OCI-LY1 (cell line): ENCODE data around the gene PTPRN2.

Source experiments
- H2AFZ ChIP-seq: fragments of 200-600 bp; sonication (generic), shearing (Covaris generic); 2 replicates; pipeline ENCODE4 v1.6.0; 2014; ENCODE audit warnings: antibody characterized with exemption, mild to moderate bottlenecking, low read length
- H3F3A ChIP-seq: fragments of 200-600 bp; sonication (generic), shearing (Covaris generic); 2 replicates; pipeline ENCODE4 v1.6.0; 2014; ENCODE audit warnings: mild to moderate bottlenecking, antibody characterized with exemption, low read length, moderate library complexity; ENCODE audit not compliant: insufficient read depth
- H3K27ac ChIP-seq: fragments of 200-600 bp; sonication (generic); 2 replicates; pipeline ENCODE4 v1.5.1; 2014; ENCODE audit warnings: low read length, mixed run types, mild to moderate bottlenecking, low read depth; ENCODE audit not compliant: poor library complexity, severe bottlenecking
- H3K27me3 ChIP-seq: fragments of 200-600 bp; sonication (generic); 2 replicates; pipeline ENCODE4 v1.6.0; 2014; ENCODE audit warnings: antibody characterized with exemption, mild to moderate bottlenecking, low read length, moderate library complexity; ENCODE audit not compliant: insufficient read depth
- H3K36me3 ChIP-seq: fragments of 200-600 bp; sonication (generic); 2 replicates; pipeline ENCODE4 v1.6.1; 2014; ENCODE audit warnings: mild to moderate bottlenecking, antibody characterized with exemption, low read length, moderate library complexity, mixed read lengths; ENCODE audit not compliant: insufficient read depth
- H3K4me1 ChIP-seq: fragments of 200-600 bp; sonication (generic); 2 replicates; pipeline ENCODE4 v1.5.1; 2014; ENCODE audit warnings: mild to moderate bottlenecking, low read length, moderate library complexity; ENCODE audit not compliant: insufficient read depth, severe bottlenecking
- H3K4me2 ChIP-seq: fragments of 200-600 bp; sonication (generic), shearing (Covaris generic); 2 replicates; pipeline ENCODE4 v1.6.1; 2014; ENCODE audit warnings: low read length
- H3K4me3 ChIP-seq: fragments of 200-600 bp; sonication (generic); 2 replicates; pipeline ENCODE4 v1.5.1; 2014; ENCODE audit warnings: low read length, low read depth, mild to moderate bottlenecking, mixed read lengths; ENCODE audit not compliant: poor library complexity, severe bottlenecking
- H3K79me2 ChIP-seq: fragments of 200-600 bp; shearing (Covaris generic); 2 replicates; pipeline ENCODE4 v1.6.1; 2016; ENCODE audit warnings: mixed run types, low read length, mixed read lengths; ENCODE audit not compliant: insufficient read depth
- H3K9ac ChIP-seq: fragments of 200-600 bp; sonication (generic), shearing (Covaris generic); 2 replicates; pipeline ENCODE4 v1.6.1; 2014; ENCODE audit warnings: mild to moderate bottlenecking, low read length, mixed read lengths
- H3K9me2 ChIP-seq: fragments of 200-600 bp; sonication (generic), shearing (Covaris generic); 2 replicates; pipeline ENCODE4 v1.6.1; 2014; ENCODE audit warnings: low read depth, mild to moderate bottlenecking, low read length, mixed read lengths
- H3K9me3 ChIP-seq: fragments of 200-600 bp; shearing (Covaris generic); 2 replicates; pipeline ENCODE4 v1.6.1; 2014; ENCODE audit warnings: low read length, mixed read lengths
- H4K20me1 ChIP-seq: fragments of 200-600 bp; sonication (generic), shearing (Covaris generic); 2 replicates; pipeline ENCODE4 v1.6.0; 2016; ENCODE audit warnings: mild to moderate bottlenecking, low read length; ENCODE audit not compliant: insufficient read depth
- EZH2 ChIP-seq: fragments of 200-600 bp; sonication (generic), shearing (Covaris generic); IDR thresholded peaks from 2 replicates; pipeline ENCODE4 v1.8.0; 2017; ENCODE audit warnings: borderline replicate concordance, mixed run types, mild to moderate bottlenecking, antibody characterized with exemption, low read length, moderate library complexity, mixed read lengths
- TF ChIP-seq, protein P1 (sequence below): fragments of 200-600 bp; sonication (generic), shearing (Covaris generic); IDR thresholded peaks from 2 replicates; pipeline ENCODE4 v1.5.1; 2017; ENCODE audit warnings: mild to moderate bottlenecking, antibody characterized with exemption, low read length, moderate library complexity, mixed read lengths

PTPRN2 gene

GRCh38 chr7:158271646-158272045 lies 316.0 kb downstream of the PTPRN2 start:
- Histone ChIP-seq H3K36me3 (no peaks in the 10 kb centered on the region), H4K20me1 (no peaks in the 10 kb centered on the region), H3K4me3 (no peak overlapping the region), H3K4me1 (no peaks in the 10 kb centered on the region), H3K79me2 (no peaks in the 10 kb centered on the region), H3K4me2 (no peak overlapping the region), H3K9me3 (no peaks in the 10 kb centered on the region), H3K27ac (no peak overlapping the region), H3K9ac (no peak overlapping the region), H2AFZ (no peak overlapping the region), H3K27me3 (peaks cover 3% of the 10 kb centered on the region; the same call in 1 of the 2 replicates), H3K9me2 (no peaks in the 10 kb centered on the region), H3F3A (no peaks in the 10 kb centered on the region)
- no peak for TF ChIP-seq EZH2
- TF ChIP-seq, protein P1, sequence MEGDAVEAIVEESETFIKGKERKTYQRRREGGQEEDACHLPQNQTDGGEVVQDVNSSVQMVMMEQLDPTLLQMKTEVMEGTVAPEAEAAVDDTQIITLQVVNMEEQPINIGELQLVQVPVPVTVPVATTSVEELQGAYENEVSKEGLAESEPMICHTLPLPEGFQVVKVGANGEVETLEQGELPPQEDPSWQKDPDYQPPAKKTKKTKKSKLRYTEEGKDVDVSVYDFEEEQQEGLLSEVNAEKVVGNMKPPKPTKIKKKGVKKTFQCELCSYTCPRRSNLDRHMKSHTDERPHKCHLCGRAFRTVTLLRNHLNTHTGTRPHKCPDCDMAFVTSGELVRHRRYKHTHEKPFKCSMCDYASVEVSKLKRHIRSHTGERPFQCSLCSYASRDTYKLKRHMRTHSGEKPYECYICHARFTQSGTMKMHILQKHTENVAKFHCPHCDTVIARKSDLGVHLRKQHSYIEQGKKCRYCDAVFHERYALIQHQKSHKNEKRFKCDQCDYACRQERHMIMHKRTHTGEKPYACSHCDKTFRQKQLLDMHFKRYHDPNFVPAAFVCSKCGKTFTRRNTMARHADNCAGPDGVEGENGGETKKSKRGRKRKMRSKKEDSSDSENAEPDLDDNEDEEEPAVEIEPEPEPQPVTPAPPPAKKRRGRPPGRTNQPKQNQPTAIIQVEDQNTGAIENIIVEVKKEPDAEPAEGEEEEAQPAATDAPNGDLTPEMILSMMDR, result no peak

- Histone ChIP-seq H3K79me2 (no peaks in the 10 kb centered on the region), H3K4me1 (no peaks in the 10 kb centered on the region), H3K4me3 (no peak overlapping the region), H3K27me3 (peaks cover 3% of the 10 kb centered on the region; the same call in 1 of the 2 replicates), H2AFZ (no peak overlapping the region), H3K9me2 (no peaks in the 10 kb centered on the region), H3K27ac (no peak overlapping the region), H3K9me3 (no peaks in the 10 kb centered on the region), H3K4me2 (no peak overlapping the region), H3K36me3 (no peaks in the 10 kb centered on the region), H4K20me1 (no peaks in the 10 kb centered on the region), H3F3A (no peaks in the 10 kb centered on the region), H3K9ac (no peak overlapping the region)
- no peak for TF ChIP-seq EZH2
- TF ChIP-seq, protein P1, result no peak
Observed at GRCh38 chr7:158270856-158271413, 316.7 kb downstream of the PTPRN2 start.

GRCh38 chr7:158270106-158270775 lies 317.4 kb downstream of the PTPRN2 start:
- H2AFZ ChIP-seq, result no peak overlapping the region
- no peak overlapping the region for H3K9ac ChIP-seq
- no peaks in the 10 kb centered on the region for H3K9me2 ChIP-seq
- H3K4me2 ChIP-seq, result no peak overlapping the region
- H3K79me2 ChIP-seq, result no peaks in the 10 kb centered on the region
- no peaks in the 10 kb centered on the region for H3K36me3 ChIP-seq
- H3K4me3 ChIP-seq, result no peak overlapping the region
- TF ChIP-seq, protein P1, result no peak
- no peak for TF ChIP-seq EZH2
- H3K9me3 ChIP-seq, result no peaks in the 10 kb centered on the region
- H3K27me3 ChIP-seq, result peaks cover 3% of the 10 kb centered on the region; the same call in 1 of the 2 replicates
- H3F3A ChIP-seq, result no peaks in the 10 kb centered on the region
- no peaks in the 10 kb centered on the region for H4K20me1 ChIP-seq
- no peak overlapping the region for H3K27ac ChIP-seq
- H3K4me1 ChIP-seq, result no peaks in the 10 kb centered on the region
